Activated T-cell treated with anti-CD3 and anti-CD28 coated beads for 48 hours (primary cell): ENCODE results near the gene ANKRD45.
"Not testable (repeated sequence)": the region's sequence is repeated elsewhere in the genome, so short reads cannot be mapped to it uniquely, and the experiment has no call there.

Experiments used
- DNase-seq: peaks from one replicate; pipeline ENCODE4 v3.0.0-alpha.2; 2020; ENCODE audit warnings: low read depth

ANKRD45 gene

DNA sequence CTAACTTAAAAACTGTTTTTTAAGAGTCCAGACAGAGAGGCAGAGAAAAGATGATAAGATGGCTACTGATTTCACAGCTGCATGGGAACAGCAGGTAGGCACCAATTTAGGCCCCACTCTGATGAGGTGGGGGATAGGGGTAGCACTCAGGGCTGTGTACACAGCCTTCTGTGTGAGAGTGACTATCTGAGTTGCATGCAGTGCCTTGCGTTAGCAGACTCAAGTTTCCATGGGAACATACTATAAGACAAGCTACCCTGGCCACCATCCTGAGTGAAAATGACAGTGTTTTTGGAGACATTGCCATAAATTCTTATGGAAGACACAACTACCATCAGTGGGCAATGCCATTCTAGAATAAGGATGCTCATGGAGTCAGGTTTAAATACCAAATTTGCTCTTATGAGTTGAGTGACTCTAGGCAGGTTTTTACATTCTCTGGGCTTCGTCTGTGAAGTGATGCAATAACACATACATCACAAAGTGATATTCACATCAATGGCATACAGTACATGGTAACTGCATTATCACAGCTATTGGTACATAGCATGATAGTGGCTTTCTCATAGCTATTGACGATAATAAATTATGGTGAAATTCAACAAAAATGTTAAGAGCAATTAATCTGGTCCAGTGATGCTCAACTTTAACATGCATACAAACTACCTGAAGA lies 97.3 kb downstream of the ANKRD45 start:
- DNase-seq: no peak

DNA sequence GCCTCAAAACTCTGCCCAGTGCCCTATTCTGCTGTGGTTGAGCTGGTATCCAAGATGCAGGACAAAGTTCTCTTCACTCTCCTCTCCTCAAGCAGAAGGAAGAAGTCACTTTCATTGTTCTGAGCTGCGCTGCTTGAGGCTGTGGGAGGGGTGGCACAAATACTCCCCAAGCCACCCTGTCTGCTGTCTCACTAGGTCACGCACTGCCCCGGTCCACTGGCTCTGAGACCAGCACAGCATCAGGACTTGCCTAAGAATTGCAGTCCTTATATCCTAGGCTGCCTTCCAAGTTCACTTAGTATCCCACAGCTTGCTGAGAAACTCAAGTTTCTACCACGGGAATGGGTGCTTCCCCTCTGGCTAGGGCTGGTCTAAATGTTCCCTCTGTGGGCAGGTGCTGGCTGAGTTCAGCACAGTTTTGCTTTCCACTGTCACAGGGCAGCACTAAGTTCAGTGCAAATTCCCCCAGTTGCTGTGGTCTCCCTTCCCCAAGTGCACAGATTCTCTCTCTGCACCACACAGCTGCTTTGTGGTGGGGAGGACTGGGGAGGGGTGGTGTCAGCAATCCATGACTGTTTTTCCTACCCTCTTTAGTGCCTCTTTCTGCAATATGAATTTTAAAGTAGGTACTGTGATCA lies 99.2 kb downstream of the ANKRD45 start:
- DNase-seq: no peak

DNA sequence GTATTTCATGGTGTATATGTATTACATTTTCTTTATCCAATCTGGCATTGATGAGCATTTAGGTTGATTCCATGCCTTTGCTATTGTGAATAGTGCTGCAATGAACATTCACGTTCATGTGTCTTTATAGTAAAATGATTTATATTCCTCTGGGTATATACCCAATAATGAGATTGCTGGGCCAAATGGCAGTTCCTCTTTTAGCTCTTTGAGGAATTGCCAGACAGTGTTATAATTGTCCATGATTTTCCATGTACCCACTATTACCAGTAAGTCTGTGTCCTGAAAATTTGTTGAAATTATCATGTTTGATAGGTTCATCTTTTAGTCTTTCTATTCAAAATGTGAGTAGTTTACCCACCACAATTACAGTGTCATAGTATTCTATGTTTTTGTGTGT lies 101.2 kb downstream of the ANKRD45 start:
- no peak for DNase-seq

DNA sequence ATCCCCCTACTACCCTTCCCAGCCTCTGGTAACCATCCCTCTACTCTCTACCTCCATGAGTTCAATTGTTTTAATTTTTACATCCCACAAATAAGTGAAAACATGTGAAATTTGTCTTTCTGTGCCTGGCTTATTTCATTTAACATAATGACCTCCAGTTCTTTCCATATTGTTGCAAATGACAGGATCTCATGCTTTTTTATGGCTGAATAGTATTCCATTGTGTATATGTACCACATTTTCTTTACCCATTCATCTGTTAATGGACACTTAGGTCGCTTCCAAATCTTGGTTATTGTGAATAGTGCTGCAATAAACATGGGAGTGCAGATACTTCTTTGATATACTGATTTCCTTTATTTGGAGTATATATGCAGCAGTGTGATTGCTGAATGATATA lies 105.8 kb downstream of the ANKRD45 start:
- not testable (repeated sequence) for DNase-seq

DNA sequence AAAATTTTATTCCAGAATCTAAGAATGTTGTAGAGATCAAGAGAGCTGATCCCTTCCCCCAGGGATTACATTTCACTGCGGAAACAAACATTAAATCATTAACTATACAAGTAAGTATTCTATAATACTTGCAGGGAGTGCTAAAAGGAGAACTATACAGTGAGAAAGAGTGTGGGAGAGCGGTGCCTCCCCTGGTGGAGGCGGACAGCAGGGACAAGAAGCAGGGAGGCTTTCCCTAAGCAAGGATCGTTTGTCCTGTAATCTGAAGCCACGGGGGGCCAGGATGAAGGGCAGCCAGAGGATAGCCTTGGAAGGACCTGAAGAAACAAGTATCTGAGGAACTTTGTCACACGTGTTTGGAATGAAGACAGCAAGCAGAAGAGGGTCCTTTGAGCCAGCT lies 106.8 kb downstream of the ANKRD45 start:
- DNase-seq: no peak

DNA sequence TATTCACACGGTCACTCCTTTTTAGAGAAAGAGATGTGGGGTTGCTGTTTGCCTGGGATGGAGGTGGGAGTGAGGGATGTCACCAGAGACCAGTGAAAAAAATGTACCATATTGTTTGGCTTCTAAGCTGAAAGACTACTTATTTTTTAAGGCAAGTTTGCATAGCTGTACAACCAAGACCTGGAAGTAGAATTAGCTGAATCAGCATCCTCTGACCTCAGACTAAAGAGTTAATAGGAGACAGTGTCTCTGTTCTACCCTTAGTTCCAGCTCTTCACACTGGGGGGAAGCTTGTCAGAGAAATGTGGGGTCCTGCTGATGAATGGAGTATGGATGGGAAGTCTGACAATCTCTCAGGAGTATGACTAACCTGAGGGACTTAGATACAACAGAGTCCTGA lies 108.4 kb downstream of the ANKRD45 start:
- no peak for DNase-seq

DNA sequence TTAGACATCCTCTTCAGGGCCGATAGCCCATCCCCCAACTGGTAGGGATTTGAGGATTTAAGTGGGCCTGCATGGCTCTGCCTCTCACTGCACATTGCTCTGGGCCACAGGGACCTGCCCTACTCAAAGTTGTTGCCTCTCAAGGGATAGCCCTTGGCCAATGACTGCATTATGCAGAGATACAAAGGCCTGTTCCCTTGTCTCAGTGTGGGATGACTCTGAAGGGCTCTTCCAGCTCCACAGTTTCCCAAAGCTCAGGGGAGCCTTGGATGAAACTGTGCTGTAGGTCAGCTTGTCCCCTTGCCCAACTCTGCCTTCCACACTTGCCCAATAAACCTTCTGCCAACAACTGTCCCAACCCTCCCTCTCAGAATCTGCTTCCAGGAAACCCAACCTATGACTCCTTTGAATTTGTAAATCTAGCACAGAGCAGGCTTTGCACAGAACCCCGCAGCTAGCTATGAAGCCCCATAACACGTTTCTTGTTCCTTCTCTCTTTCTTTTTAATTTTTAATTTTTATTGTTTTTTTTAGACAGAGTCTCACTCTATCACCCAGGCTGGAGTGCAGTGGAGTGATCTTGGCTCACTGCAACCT lies 109.3 kb downstream of the ANKRD45 start:
- DNase-seq: no peak
